Left forelimb (tissue), 1 donor: ENCODE measurements around the gene PUS1.
"Not testable (repeated sequence)": the region's sequence is repeated elsewhere in the genome, so short reads cannot be mapped to it uniquely, and the experiment has no call there.

ENCODE experiments used
- DNase-seq: peaks from one replicate; pipeline ENCODE4 v3.0.0-alpha.2; 2018; ENCODE audit warnings: low spot score

PUS1 gene

GRCh38 chr12:131934535-131934934 lies 5.5 kb downstream of the PUS1 start:
- DNase-seq, result no peak

GRCh38 chr12:131938082-131938481 lies 9.0 kb downstream of the PUS1 start:
- DNase-seq, result no peak

GRCh38 chr12:131939007-131939406 lies 9.9 kb downstream of the PUS1 start:
- DNase-seq, result no peak

GRCh38 chr12:131940141-131940547 lies 11.1 kb downstream of the PUS1 start:
- no peak for DNase-seq

GRCh38 chr12:131941116-131941986 lies 12.3 kb downstream of the PUS1 start:
- DNase-seq, result no peak

- no peak for DNase-seq
These were observed 12.9 kb downstream of the PUS1 start for GRCh38 chr12:131941987-131942341.

GRCh38 chr12:131942671-131943070 lies 13.6 kb downstream of the PUS1 start:
- DNase-seq, result no peak

- no peak for DNase-seq
These were observed 14.3 kb downstream of the PUS1 start for GRCh38 chr12:131943389-131943788.

GRCh38 chr12:131943876-131944275 lies 14.8 kb downstream of the PUS1 start:
- DNase-seq, result no peak

- no peak for DNase-seq
These were observed 15.7 kb downstream of the PUS1 start for GRCh38 chr12:131944601-131945251.

GRCh38 chr12:131946757-131947156 lies 17.7 kb downstream of the PUS1 start:
- no peak for DNase-seq

- DNase-seq, result no peak
These were observed 18.5 kb downstream of the PUS1 start for GRCh38 chr12:131947482-131948027.

GRCh38 chr12:131948166-131948712 lies 19.2 kb downstream of the PUS1 start:
- no peak for DNase-seq

GRCh38 chr12:131948713-131949430 lies 19.8 kb downstream of the PUS1 start:
- DNase-seq, result not testable (repeated sequence)

GRCh38 chr12:131949431-131950181 lies 20.5 kb downstream of the PUS1 start, which contains the start of gene EP400:
TSS of gene EP400 (plus strand) at chr12:131949942. CDS start at chr12:131960620, 10,678 bp downstream.
- DNase-seq, result peak; percentile 97

- no peak for DNase-seq
These were observed 21.3 kb downstream of the PUS1 start for GRCh38 chr12:131950182-131950913.

GRCh38 chr12:131953810-131954209 lies 24.7 kb downstream of the PUS1 start:
- not testable (repeated sequence) for DNase-seq

- not testable (repeated sequence) for DNase-seq
These were observed 25.4 kb downstream of the PUS1 start for GRCh38 chr12:131954460-131954859.

GRCh38 chr12:131959116-131959515 lies 30.0 kb downstream of the PUS1 start:
- no peak for DNase-seq
